Activated naive CD8-positive, alpha-beta T cell treated with anti-CD3 and anti-CD28 coated beads, Interleukin-2, amount 10 ng/mL, durations not matched to agents 7 days and 5 days (primary cell): Measurements from ENCODE around the gene CEMIP. TPM values are rescaled to one million over a fixed set of nuclear protein-coding genes. Genes with fewer than 3 reads are reported as not detected.

Source experiments
- ATAC-seq: fragments of 150-1000 bp; cut with Tn5 transposase; one replicate; pipeline ENCODE4 v1.10.0; 2021; ENCODE audit warnings: low read depth, moderate library complexity
- POLR2A ChIA-PET: fragments of 350-600 bp; sonication (Branson Sonifier 250); formaldehyde crosslinking; loops from one replicate; lab custom pipeline; 2021; ENCODE audit warnings: antibody characterized with exemption; lab: Charles Lee
- DNase-seq: peaks from one replicate; pipeline ENCODE4 v3.0.0; 2021
- H3K27ac Mint-ChIP-seq: one replicate; pipeline ENCODE4 v1.8.0; 2022; ENCODE audit warnings: mild to moderate bottlenecking, mixed read lengths
- H3K27me3 Mint-ChIP-seq: one replicate; pipeline ENCODE4 v1.8.0; 2022; ENCODE audit warnings: mild to moderate bottlenecking, moderate library complexity, mixed read lengths
- H3K36me3 Mint-ChIP-seq: one replicate; pipeline ENCODE4 v1.8.0; 2021; ENCODE audit warnings: mild to moderate bottlenecking, mixed read lengths
- H3K4me1 Mint-ChIP-seq: one replicate; pipeline ENCODE4 v1.8.0; 2021; ENCODE audit warnings: mixed read lengths
- H3K4me3 Mint-ChIP-seq: one replicate; pipeline ENCODE4 v1.8.0; 2022; ENCODE audit warnings: mild to moderate bottlenecking, moderate library complexity, mixed read lengths
- H3K9me3 Mint-ChIP-seq: one replicate; pipeline ENCODE4 v1.8.0; 2021; ENCODE audit warnings: mixed read lengths
- total RNA-seq, 2 experiments: library from RNA; stranded (reverse); gene quantifications; one replicate each; pipeline ENCODE4 v1.2.3, GENCODE V29; 2021

The CEMIP gene, protein sequence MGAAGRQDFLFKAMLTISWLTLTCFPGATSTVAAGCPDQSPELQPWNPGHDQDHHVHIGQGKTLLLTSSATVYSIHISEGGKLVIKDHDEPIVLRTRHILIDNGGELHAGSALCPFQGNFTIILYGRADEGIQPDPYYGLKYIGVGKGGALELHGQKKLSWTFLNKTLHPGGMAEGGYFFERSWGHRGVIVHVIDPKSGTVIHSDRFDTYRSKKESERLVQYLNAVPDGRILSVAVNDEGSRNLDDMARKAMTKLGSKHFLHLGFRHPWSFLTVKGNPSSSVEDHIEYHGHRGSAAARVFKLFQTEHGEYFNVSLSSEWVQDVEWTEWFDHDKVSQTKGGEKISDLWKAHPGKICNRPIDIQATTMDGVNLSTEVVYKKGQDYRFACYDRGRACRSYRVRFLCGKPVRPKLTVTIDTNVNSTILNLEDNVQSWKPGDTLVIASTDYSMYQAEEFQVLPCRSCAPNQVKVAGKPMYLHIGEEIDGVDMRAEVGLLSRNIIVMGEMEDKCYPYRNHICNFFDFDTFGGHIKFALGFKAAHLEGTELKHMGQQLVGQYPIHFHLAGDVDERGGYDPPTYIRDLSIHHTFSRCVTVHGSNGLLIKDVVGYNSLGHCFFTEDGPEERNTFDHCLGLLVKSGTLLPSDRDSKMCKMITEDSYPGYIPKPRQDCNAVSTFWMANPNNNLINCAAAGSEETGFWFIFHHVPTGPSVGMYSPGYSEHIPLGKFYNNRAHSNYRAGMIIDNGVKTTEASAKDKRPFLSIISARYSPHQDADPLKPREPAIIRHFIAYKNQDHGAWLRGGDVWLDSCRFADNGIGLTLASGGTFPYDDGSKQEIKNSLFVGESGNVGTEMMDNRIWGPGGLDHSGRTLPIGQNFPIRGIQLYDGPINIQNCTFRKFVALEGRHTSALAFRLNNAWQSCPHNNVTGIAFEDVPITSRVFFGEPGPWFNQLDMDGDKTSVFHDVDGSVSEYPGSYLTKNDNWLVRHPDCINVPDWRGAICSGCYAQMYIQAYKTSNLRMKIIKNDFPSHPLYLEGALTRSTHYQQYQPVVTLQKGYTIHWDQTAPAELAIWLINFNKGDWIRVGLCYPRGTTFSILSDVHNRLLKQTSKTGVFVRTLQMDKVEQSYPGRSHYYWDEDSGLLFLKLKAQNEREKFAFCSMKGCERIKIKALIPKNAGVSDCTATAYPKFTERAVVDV (N-terminal part only)
- under 1 TPM in 1 of 2 experiments, not detected in 1; 0.23 TPM for total RNA-seq

DNA sequence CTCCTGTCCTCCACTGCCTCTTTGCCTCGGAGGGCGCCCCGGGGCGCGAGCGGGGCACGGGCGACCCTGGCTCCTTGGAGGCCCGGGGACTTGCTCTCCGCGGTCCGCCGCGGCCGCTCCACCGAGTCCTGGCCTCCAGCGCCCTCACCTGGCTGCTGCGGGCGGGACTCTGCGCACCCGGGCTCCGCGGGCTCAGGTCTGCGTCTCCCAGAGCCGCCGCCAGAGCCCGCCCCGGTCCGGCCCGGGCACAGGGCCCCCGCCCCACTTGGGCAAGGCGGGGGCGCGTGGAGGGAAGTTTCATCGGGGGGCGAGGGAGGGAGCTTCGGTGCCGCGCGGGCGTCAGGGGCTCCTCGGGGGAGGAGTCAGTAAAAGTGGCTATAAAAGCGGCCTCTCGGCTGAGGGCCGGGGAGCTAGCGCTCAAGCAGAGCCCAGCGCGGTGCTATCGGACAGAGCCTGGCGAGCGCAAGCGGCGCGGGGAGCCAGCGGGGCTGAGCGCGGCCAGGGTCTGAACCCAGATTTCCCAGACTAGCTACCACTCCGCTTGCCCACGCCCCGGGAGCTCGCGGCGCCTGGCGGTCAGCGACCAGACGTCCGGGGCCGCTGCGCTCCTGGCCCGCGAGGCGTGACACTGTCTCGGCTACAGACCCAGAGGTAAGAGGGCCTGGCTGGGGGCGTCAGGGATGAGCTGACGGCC lies at the start of gene CEMIP:
Gene CEMIP (plus strand): TSS at position 407 of the 694 bp plus-strand sequence. CDS start 94,510 bp downstream, outside the sequence.
- Mint-ChIP-seq H3K36me3 (no peaks in the 10 kb centered on the region), H3K4me1 (peaks cover 9% of the 10 kb centered on the region), H3K27me3 (peaks cover 57% of the 10 kb centered on the region), H3K27ac (no peak within 1 kb of the TSS), H3K4me3 (peak within 1 kb of the TSS; percentile 54), H3K9me3 (no peaks in the 10 kb centered on the region)
- ATAC-seq: peak; percentile 58
- POLR2A ChIA-PET: interaction anchor here (0.5 to 0.6 kb wide), 2 partner anchors 129 to 261 kb away, joined by 3 to 4 read pairs; no protein-coding TSS in a partner anchor
- peak; percentile 74 for DNase-seq

DNA sequence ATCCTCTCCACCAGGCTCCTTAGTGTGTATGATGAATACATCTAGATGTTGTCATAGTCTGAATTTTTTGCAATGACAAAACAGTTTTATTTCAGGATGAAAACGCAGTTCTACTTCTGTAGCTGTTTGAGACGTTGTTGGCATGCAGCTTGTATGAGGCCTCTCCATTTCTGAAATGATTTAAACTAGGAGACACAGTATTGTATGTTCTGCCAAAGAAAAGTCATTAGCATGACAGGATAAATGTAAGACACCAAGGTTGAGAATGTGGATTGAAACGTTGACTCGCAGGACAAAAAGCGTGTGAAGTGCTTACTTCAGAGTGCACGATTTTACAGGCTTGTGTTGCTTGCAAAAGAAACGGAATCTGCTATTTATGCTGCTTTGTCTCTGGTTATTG lies 48.8 kb upstream of the CEMIP start:
- peaks cover 2% of the 10 kb centered on the region for H3K27me3 Mint-ChIP-seq
- no peak overlapping the region for H3K4me3 Mint-ChIP-seq
- H3K4me1 Mint-ChIP-seq: no peaks in the 10 kb centered on the region
- peaks cover 2% of the 10 kb centered on the region for H3K9me3 Mint-ChIP-seq
- no peak for DNase-seq
- no peak for ATAC-seq
- no peak overlapping the region for H3K27ac Mint-ChIP-seq
- H3K36me3 Mint-ChIP-seq: no peaks in the 10 kb centered on the region
- POLR2A ChIA-PET: no interaction called here

DNA sequence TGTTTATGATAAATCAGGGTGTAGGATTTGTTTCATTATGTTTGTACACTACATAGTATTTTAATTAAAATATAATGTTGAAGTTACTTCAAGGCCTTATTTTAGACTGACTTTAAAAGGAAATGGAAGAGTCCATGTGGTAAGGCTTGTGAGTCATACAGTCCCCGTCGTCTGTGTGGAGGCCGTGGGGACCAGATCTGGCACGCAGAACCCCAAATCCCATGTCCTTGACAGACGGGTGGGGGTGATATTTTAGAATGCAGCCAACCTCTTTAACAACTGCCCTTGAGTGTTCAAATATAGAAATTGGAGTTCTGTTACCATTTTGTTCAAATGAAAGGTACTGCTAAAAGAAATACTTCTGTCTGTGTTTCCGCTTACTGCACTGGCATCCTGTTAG lies 48.2 kb upstream of the CEMIP start:
- H3K27ac Mint-ChIP-seq: no peak overlapping the region
- peaks cover 2% of the 10 kb centered on the region for H3K27me3 Mint-ChIP-seq
- DNase-seq (no peak), ATAC-seq (no peak)
- H3K36me3 Mint-ChIP-seq: peaks cover 1% of the 10 kb centered on the region
- no peak overlapping the region for H3K4me3 Mint-ChIP-seq
- POLR2A ChIA-PET: no interaction called here
- no peaks in the 10 kb centered on the region for H3K4me1 Mint-ChIP-seq
- H3K9me3 Mint-ChIP-seq: peaks cover 2% of the 10 kb centered on the region

DNA sequence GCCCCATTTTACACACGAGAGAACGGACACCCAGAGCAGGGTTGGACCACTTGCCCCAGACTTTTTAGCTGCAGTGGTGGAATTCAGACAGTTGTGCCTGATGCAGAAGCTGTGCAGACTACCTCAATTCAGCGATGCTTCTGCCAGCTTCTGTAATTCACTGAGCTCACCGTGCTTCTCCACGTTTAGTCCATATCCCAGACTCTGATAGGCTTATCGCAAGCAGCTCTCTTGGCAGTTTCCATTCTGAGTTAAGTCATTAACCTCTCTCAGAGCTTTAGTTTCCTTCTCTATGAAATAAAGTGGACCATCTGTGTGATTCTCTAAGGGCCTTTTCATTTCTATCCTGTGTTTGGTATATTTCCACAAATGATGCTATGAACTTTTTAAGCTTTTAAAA lies 47.0 kb upstream of the CEMIP start:
- Mint-ChIP-seq H3K27me3 (peaks cover 2% of the 10 kb centered on the region), H3K9me3 (no peaks in the 10 kb centered on the region), H3K4me1 (no peaks in the 10 kb centered on the region), H3K36me3 (peaks cover 1% of the 10 kb centered on the region), H3K27ac (no peak overlapping the region), H3K4me3 (no peak overlapping the region)
- ATAC-seq: no peak
- no peak for DNase-seq
- POLR2A ChIA-PET: no interaction called here

DNA sequence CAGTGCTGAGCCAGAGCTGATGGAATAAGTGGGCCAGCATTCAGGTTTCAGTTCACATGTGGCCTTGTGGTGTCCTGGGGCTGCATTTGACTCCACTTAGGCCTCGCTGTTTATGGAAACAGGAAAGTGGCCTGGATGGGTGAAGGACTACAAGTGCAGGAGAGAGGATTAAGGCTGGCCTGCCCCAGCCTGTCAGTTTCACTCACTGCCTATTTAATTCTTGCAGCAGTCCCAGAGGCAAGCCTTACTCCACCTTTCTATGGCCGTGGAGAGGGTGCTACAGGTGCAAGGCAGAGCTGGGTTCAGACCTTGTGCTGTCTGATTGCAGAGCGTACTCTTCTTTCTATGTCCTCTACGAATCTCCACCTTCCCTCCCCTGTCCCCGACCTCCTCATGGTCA lies 46.4 kb upstream of the CEMIP start:
- Mint-ChIP-seq H3K9me3 (no peaks in the 10 kb centered on the region), H3K4me1 (no peaks in the 10 kb centered on the region), H3K27me3 (peaks cover 2% of the 10 kb centered on the region), H3K27ac (no peak overlapping the region), H3K4me3 (no peak overlapping the region), H3K36me3 (peaks cover 1% of the 10 kb centered on the region)
- ATAC-seq (no peak), DNase-seq (no peak)
- POLR2A ChIA-PET: no interaction called here

DNA sequence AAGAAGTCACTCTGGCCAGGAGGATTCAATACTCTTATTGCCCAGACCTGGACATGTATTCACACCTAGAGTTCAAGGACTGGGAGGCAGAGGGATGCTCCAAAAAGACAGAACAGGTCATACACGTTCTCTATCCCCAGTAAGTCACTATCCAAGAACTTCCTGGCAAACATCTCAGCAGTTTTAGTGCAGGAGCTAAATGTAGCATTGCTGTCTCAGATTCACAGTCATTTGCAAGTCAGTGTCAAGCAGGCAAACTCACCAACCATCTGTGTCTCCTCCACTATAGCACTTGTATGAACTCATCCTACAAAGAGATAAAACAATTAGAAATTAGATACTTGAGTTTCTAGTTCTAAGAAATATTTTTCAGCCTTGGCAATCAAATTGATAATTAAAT lies 45.7 kb upstream of the CEMIP start:
- DNase-seq (no peak), ATAC-seq (no peak)
- Mint-ChIP-seq H3K36me3 (peaks cover 1% of the 10 kb centered on the region), H3K27me3 (peaks cover 2% of the 10 kb centered on the region), H3K4me1 (no peaks in the 10 kb centered on the region), H3K9me3 (no peaks in the 10 kb centered on the region), H3K4me3 (no peak overlapping the region), H3K27ac (no peak overlapping the region)
- POLR2A ChIA-PET: no interaction called here

DNA sequence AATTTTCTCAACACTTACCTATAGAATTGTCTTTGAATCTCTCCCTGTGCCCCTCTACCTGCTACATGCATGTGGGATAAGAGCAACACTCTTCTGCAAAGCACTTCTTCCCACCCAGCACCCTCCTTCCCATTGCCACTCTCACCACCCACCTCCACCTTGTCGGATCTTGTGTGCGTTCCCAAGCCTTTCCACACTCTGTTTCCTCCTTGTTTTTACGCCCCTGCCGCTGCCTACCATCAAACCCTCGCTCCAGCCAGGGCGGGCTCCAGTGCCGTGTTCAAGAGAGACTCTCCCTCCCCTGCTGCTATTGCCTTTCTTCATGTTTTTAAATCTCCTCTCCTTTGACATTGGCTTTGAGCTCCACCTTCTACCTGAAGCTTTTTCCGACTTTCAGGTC lies 43.8 kb upstream of the CEMIP start:
- H3K9me3 Mint-ChIP-seq: peaks cover 2% of the 10 kb centered on the region
- H3K36me3 Mint-ChIP-seq: peaks cover 1% of the 10 kb centered on the region
- DNase-seq: no peak
- POLR2A ChIA-PET: no interaction called here
- no peak overlapping the region for H3K4me3 Mint-ChIP-seq
- no peak overlapping the region for H3K27ac Mint-ChIP-seq
- H3K27me3 Mint-ChIP-seq: no peaks in the 10 kb centered on the region
- H3K4me1 Mint-ChIP-seq: no peaks in the 10 kb centered on the region
- ATAC-seq: no peak

DNA sequence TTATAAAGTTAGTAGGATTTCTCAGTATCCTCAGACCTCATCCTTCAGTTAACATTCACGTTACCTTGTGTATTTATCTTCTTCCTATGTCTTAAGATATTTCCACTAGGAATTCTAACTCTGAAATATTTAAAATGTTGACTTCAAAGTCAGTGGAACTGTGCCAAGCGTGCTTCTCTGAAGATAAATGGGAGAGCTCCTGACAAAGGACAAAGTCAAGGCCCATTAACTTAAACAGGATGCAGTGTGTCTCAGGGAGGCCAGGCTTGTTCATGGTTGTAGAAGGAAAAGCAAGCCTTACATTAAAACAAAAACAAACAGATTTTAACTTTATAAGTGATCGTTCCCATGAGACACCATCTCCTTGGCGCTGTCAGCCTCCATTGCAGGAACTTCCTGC lies 42.6 kb upstream of the CEMIP start:
- peaks cover 2% of the 10 kb centered on the region for H3K9me3 Mint-ChIP-seq
- H3K27ac Mint-ChIP-seq: no peak overlapping the region
- no peaks in the 10 kb centered on the region for H3K27me3 Mint-ChIP-seq
- no peak for DNase-seq
- no peak for ATAC-seq
- peaks cover 1% of the 10 kb centered on the region for H3K36me3 Mint-ChIP-seq
- H3K4me3 Mint-ChIP-seq: no peak overlapping the region
- POLR2A ChIA-PET: no interaction called here
- H3K4me1 Mint-ChIP-seq: no peaks in the 10 kb centered on the region

DNA sequence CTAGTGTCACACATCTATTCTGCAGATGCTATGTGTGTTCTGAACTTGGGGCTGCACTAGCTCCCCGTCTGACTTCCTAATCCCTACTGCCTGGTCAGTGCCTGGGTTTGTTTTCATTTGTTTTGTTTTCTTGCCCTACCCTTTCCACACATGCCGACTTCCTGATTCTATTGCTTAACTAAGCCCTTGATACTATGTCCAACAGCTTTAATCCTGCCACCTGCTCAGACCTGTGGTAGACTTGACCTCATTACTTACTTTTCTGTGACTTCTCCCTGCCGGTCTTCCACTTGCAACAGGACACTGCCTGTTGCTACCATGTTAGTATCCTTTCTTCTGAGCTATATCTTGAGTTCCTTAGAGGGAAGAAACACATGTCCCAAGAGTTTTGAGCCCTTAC lies 39.3 kb upstream of the CEMIP start:
- no peaks in the 10 kb centered on the region for H3K27me3 Mint-ChIP-seq
- no peak overlapping the region for H3K4me3 Mint-ChIP-seq
- H3K4me1 Mint-ChIP-seq: no peaks in the 10 kb centered on the region
- POLR2A ChIA-PET: no interaction called here
- no peak overlapping the region for H3K27ac Mint-ChIP-seq
- peaks cover 3% of the 10 kb centered on the region for H3K36me3 Mint-ChIP-seq
- peaks cover 2% of the 10 kb centered on the region for H3K9me3 Mint-ChIP-seq
- ATAC-seq (no peak), DNase-seq (no peak)

DNA sequence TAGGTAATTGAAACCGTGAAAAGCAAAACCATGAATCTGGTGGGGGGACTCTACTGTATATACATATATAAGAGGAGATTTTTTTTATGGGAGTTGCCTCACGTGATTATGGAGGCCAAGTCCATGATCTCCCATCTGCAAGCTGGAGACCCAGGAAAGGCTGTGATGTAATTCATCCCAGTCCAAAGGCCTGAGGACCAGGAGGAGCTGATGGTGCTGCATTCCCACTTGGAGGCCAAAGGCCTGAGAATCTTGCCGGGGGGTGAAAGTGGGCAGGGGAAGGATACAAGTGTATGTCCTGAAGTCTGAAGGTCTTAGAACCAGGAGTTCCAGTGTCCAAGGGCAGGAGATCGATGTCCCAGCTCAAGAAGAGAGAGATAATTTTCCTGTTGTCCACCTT lies 37.1 kb upstream of the CEMIP start:
- Mint-ChIP-seq H3K27me3 (no peaks in the 10 kb centered on the region), H3K36me3 (peaks cover 2% of the 10 kb centered on the region), H3K9me3 (peaks cover 2% of the 10 kb centered on the region), H3K4me1 (no peaks in the 10 kb centered on the region), H3K4me3 (no peak overlapping the region), H3K27ac (no peak overlapping the region)
- POLR2A ChIA-PET: no interaction called here
- DNase-seq (no peak), ATAC-seq (no peak)

DNA sequence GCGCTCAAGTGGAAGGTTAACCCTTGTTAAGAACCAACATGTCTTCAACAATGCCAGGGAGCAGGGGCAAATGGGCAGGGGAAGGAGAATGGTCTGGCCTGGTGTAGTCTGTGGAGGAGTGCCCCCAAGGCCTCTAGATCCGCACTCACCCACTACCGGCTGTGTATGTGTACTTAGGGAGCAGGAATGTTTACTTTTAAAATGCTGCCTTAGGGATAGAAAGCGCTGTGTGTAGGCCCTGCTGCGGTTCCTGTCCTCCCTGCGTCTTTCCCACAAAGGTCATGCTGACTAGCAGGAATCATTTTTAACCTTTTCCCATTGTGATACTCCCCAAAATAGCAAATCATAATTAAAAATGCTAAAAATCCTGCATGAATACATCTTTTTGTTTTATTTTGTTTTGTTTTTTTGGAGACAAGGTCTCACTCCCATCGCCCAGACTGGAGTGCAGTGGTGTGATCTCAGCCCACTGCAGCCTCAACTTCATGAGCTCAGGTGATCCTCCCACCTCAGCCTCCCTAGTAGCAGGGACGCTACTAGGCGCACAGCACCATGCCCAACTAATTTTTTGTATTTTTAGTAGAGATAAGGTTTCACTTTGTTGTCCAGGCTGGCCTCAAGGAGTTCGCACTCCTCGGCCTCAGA lies 35.9 kb upstream of the CEMIP start:
- DNase-seq (no peak), ATAC-seq (no peak)
- Mint-ChIP-seq H3K36me3 (peaks cover 2% of the 10 kb centered on the region), H3K27ac (no peak overlapping the region), H3K9me3 (peaks cover 2% of the 10 kb centered on the region), H3K4me1 (no peaks in the 10 kb centered on the region), H3K27me3 (no peaks in the 10 kb centered on the region), H3K4me3 (no peak overlapping the region)
- POLR2A ChIA-PET: no interaction called here

DNA sequence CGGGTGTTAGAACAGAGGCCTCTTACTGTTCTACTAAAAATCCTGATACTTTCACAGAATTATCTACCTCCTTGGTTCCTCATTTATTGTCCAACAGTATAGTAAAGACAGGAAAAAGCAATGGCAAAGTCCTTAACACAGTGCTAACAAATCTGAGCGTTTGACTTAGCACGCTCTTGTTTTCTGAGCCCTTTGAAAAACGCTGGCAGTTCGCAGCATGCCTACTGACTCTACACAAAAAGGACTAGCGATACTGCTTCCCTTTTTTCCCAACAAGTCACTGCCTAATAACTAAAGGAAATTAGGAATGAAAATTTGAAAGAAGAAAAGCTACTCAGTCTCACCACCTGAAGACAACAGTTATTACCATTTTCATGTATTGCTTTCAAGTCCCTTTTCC lies 34.8 kb upstream of the CEMIP start:
- H3K4me3 Mint-ChIP-seq: no peak overlapping the region
- no peak for ATAC-seq
- POLR2A ChIA-PET: no interaction called here
- peaks cover 2% of the 10 kb centered on the region for H3K36me3 Mint-ChIP-seq
- H3K27me3 Mint-ChIP-seq: no peaks in the 10 kb centered on the region
- no peaks in the 10 kb centered on the region for H3K4me1 Mint-ChIP-seq
- no peaks in the 10 kb centered on the region for H3K9me3 Mint-ChIP-seq
- H3K27ac Mint-ChIP-seq: no peak overlapping the region
- no peak for DNase-seq
